Cardiac fibroblast (primary cell): ENCODE measurements around the gene CDKN2D.
A peak's percentile ranks its signal among the peaks of the same experiment; 100 is the strongest.

Experiments used
- DNase-seq, 2 donors: peaks; one replicate each; pipeline versions ENCODE4 v3.0.0 to v3.0.0-alpha.2; 2010; ENCODE audit warnings: low read depth in 2 of 2
- H3K4me3 ChIP-seq, 2 donors: replicated peaks in 1 of 2; 1 replicate in 1 of 2; 2 replicates in 1 of 2; pipeline ENCODE4 v1.5.1; 2011; ENCODE audit warnings: low read depth in 2 of 2, low read length in 2 of 2, mild to moderate bottlenecking in 2 of 2, moderate library complexity in 1 of 2
- TF ChIP-seq, protein P1 (sequence below): IDR thresholded peaks from one replicate; pipeline ENCODE4 v1.5.1; 2011; ENCODE audit warnings: low read depth, mild to moderate bottlenecking, low read length, inconsistent platforms

CDKN2D gene

DNA sequence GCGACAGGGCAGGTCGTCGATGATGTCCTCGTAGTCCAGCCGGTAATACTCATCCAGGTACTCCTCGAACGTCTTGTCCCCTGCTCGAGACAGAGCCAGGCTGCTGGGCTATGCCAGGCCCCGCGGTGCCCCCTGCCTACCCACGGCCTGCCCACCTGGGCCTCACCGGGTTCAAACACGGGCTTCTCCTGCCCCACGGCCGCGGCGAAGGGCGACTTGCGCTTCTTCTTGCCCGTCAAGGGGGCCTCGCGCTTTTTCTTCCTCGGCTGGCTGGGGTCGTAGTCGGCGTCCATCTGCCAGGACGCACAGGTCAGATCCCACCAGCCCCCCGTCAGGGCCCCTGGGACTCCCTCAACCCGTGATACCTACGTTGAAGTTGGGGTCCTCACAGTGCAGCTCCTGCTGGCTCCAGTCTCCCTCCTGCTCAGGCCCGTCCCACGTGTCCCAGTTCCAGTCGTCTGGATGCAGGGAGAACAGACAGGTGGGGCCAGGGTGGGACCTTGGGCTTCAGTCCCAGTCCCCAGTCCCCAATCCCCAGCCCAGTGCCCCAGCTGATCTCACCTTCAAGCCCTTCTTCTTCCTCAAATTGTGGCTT, 11.1 kb downstream of the CDKN2D start:
- no peak for DNase-seq
- TF ChIP-seq, protein P1, sequence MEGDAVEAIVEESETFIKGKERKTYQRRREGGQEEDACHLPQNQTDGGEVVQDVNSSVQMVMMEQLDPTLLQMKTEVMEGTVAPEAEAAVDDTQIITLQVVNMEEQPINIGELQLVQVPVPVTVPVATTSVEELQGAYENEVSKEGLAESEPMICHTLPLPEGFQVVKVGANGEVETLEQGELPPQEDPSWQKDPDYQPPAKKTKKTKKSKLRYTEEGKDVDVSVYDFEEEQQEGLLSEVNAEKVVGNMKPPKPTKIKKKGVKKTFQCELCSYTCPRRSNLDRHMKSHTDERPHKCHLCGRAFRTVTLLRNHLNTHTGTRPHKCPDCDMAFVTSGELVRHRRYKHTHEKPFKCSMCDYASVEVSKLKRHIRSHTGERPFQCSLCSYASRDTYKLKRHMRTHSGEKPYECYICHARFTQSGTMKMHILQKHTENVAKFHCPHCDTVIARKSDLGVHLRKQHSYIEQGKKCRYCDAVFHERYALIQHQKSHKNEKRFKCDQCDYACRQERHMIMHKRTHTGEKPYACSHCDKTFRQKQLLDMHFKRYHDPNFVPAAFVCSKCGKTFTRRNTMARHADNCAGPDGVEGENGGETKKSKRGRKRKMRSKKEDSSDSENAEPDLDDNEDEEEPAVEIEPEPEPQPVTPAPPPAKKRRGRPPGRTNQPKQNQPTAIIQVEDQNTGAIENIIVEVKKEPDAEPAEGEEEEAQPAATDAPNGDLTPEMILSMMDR, result no peak
- H3K4me3 ChIP-seq, result no peak overlapping the region

DNA sequence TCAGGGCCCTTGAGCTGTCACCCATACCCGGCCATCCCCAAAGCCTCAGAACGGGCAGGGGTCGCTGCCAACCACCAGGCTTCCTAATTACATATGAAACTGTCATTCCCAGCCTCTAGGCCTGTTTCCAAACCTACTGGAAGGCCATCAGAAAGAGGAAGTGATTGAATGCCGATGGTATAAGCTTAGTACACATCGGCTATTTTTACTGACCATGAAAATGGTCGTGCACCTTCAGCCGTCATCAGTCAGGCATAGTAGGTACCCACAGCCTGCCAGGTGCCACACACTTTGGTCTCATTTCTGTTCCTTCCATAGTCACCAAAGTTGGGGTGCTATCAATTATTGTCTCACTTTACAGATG, 13.2 kb downstream of the CDKN2D start:
- DNase-seq, result no peak
- H3K4me3 ChIP-seq, result no peak overlapping the region
- TF ChIP-seq, protein P1, result no peak

DNA sequence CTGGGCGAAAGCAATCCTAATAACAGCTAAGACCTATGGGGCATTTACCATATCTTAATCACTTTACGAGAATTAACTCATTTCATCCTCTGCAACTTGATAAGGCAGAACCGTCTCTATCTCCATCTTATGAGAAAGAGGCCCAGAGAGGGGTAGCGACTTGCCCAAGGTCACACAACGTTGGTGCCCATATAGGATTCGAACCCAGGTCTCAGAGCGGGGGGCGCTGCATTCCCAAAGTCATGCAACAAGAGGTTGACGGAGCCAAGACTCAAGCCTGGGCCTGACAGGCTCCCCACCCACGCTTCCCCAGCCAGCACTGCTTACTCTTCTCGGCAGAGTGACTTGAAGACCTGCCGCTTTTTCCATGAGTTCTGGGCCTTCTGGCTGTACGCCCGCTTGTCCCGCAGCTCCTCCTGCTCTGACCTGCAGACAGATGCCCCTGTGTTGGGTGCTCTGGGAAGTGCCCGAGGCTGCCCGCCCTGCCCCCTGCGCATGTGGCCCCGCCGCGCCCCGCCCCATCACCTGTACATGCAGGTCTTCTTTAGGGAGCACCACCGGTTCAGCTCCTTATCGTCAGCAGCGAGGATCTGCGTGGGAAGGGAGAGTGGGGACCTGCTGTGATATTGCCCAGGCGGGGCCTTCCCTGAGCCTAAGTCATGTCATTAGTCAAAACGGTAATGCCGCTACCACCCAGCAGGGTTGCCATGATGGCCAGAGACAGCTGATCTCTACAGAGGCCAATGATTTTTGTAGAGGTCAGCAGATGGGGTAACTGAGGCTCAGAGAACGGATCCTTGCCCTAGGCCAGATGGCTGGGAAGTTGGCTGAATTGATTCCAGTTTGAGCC, 13.8 kb downstream of the CDKN2D start:
- TF ChIP-seq, protein P1, result no peak
- no peak overlapping the region for H3K4me3 ChIP-seq
- DNase-seq, result no peak

DNA sequence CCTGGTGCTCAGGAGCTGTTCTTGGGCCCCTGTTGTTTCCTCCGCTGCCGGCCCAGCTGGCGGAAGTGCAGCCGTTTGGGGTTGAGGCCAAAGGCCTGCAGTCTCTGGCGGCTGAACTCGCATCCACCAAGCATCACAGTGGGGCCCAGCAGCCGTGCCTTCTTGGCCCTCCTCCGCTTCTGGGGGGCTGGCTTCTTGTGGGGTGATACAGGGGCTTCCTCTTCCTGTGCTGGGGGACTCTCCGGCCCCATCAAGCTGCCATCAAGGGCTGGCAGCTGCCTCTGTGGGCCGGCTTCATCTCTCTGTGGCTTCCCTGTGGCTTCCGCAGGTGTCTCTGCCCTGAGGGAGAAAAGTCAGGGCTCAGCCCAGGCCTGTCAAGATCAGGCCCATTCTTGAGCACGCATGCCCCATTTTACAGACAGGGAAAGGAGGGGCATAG, 14.8 kb downstream of the CDKN2D start:
- TF ChIP-seq, protein P1, result no peak
- DNase-seq, result no peak
- no peak overlapping the region for H3K4me3 ChIP-seq

DNA sequence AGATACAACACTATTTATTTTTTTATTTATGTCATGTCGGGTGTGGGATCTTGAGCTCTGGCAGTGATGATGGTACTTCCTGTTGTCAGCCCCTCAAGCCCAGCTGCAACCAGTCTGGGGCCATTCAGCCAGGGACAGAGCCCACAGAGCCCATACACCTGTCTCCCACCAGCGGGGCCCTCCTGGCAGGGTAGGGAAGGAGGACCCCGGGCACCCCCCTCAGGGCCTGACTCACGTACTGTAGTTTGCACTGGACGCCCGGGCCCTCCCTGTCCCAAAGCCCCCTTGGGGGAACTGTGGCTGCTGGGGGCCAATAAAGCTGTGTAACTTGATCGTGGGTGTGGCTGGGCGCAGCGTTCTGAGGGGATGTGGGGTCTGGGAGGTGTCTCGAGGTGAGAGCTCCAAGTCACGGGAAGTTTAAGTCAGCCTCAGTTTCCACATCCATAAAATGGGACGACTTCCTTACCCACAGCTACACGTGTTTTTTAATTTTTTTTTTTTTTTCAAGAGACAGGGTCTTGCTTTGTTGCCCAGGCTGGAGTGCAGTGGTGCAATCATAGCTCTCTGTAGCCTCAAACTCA, 15.6 kb downstream of the CDKN2D start:
- no peak overlapping the region for H3K4me3 ChIP-seq
- no peak for DNase-seq
- TF ChIP-seq, protein P1, result no peak

DNA sequence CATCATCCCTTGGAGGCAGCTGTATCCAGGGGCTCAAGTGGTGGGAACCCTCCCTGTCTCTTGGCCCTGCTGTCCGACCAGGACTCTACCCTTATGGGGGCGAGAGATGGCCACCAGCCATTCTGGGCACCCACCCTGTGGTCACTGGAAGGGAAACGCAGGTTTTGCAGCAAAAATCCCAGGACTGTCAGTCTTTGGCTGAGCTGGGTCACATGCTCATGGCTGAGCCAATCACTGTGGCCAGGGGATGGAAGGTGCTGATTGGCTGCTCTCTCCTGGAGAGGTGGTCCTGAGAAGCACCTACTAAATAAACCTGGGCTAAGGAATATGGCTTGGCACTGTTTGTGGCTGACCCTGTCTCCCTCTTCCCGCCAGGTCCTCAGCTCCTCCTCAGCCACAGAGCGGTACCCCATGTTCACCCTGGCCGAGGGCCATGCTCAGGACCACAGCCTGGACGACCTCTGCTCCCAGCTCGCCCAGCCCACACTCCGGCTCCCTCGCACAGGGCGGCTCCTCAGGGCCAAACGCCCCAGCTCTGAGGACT, 16.2 kb downstream of the CDKN2D start:
- TF ChIP-seq, protein P1, result no peak
- peak; percentile 39 to 44 for DNase-seq
- no peak overlapping the region for H3K4me3 ChIP-seq
